ENCODE data around the gene LSR.

- TF ChIP-seq EZH2phosphoT487 (IDR thresholded peaks at IDR 0.05; ENCODE audit: unreplicated experiment), result no peak
- peak; percentile 48 for TF ChIP-seq POLR2AphosphoS5 (IDR thresholded peaks at IDR 0.05; ENCODE audit: low read depth)
- TF ChIP-seq, protein P1, sequence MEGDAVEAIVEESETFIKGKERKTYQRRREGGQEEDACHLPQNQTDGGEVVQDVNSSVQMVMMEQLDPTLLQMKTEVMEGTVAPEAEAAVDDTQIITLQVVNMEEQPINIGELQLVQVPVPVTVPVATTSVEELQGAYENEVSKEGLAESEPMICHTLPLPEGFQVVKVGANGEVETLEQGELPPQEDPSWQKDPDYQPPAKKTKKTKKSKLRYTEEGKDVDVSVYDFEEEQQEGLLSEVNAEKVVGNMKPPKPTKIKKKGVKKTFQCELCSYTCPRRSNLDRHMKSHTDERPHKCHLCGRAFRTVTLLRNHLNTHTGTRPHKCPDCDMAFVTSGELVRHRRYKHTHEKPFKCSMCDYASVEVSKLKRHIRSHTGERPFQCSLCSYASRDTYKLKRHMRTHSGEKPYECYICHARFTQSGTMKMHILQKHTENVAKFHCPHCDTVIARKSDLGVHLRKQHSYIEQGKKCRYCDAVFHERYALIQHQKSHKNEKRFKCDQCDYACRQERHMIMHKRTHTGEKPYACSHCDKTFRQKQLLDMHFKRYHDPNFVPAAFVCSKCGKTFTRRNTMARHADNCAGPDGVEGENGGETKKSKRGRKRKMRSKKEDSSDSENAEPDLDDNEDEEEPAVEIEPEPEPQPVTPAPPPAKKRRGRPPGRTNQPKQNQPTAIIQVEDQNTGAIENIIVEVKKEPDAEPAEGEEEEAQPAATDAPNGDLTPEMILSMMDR (conservative IDR thresholded peaks at IDR 0.05; ENCODE audit: low read depth in 2 of 2), result peak; percentile 21 to 74; a peak in 3 of 4 replicates
- no peak for TF ChIP-seq EZH2 (IDR thresholded peaks at IDR 0.05; ENCODE audit: low read depth, unreplicated experiment)
- TF ChIP-seq JUNB (IDR thresholded peaks at IDR 0.05; ENCODE audit: unreplicated experiment), result no peak
- no peak for TF ChIP-seq REST (IDR thresholded peaks at IDR 0.05; ENCODE audit: unreplicated experiment)
- no peak for TF ChIP-seq ZNF462 (CRISPR knock-in tag; IDR thresholded peaks at IDR 0.05)
- TF ChIP-seq ZNF114 (CRISPR knock-in tag; IDR thresholded peaks at IDR 0.05), result 0 out of 2 replicates have a peak, but pooled peaks have one; percentile 44
Observed at GRCh38 chr19:35247526-35248309, 1.1 kb upstream of the LSR start.
